GM12878 (cell line): Measurements from ENCODE around the gene NAA20. TPM values are rescaled to one million over a fixed set of nuclear protein-coding genes. Genes with fewer than 3 reads are reported as not detected.

Experiments
- ATAC-seq: fragments of 200-7000 bp; cut with Tn5 transposase; 3 replicates; pipeline ENCODE4 v1.9.1; 2020; ENCODE audit warnings: mild to moderate bottlenecking, moderate library complexity
- BruUV-seq: library from RNA; stranded (reverse); fragments of 400-500 nt; replicated peaks from 2 replicates; lab custom pipeline; 2021; lab: Mats Ljungman, UMichigan
- CTCF ChIA-PET: fragments of 300-600 bp; sonication (Branson Sonifier 250); formaldehyde crosslinking; extraction: SDS; loops from one replicate; lab custom pipeline; 2021; ENCODE audit warnings: inconsistent platforms; lab: Yijun Ruan, JAX
- POLR2A ChIA-PET: fragments of 350-600 bp; formaldehyde crosslinking; extraction: SDS; loops from one replicate; lab custom pipeline; 2021; ENCODE audit warnings: inconsistent platforms; lab: Charles Lee
- RAD21 ChIA-PET: fragments of 300-600 bp; sonication (Branson Sonifier 250); formaldehyde crosslinking; loops from one replicate; lab custom pipeline; 2023; ENCODE audit warnings: antibody characterized with exemption; ENCODE audit not compliant: unreplicated experiment; lab: Charles Lee
- SMC1A ChIA-PET: fragments of 300-600 bp; sonication (Branson Sonifier 250); formaldehyde crosslinking; loops from one replicate; lab custom pipeline; 2023; ENCODE audit not compliant: unreplicated experiment, uncharacterized antibody; lab: Charles Lee
- DNase-seq: peaks from one replicate; pipeline ENCODE4 v3.0.0-alpha.2; 2011; ENCODE audit warnings: low read depth, low spot score
- FAIRE-seq: peaks from 3 replicates; lab custom pipeline; 2011; peaks lifted over from hg19 to GRCh38; lab: Jason Lieb, UNC
- H2AFZ ChIP-seq: 2 replicates; pipeline ENCODE4 v1.6.0; 2011; ENCODE audit warnings: low read depth, low read length, control low read depth; ENCODE audit not compliant: control insufficient read depth
- H3K27ac ChIP-seq: 2 replicates; pipeline ENCODE4 v1.5.1; 2011; ENCODE audit warnings: control low read depth; ENCODE audit not compliant: control insufficient read depth, insufficient read depth
- H3K27me3 ChIP-seq, 2 experiments: replicated peaks in 1 of 2; 2 replicates each; pipeline versions ENCODE4 v1.6.0 to v1.6.1; 2011; ENCODE audit warnings: low read length in 1 of 2; ENCODE audit not compliant: control insufficient read depth in 2 of 2, insufficient read depth in 2 of 2
- H3K36me3 ChIP-seq, 2 experiments: 2 replicates each; pipeline ENCODE4 v1.5.1; 2011; ENCODE audit warnings: low read length in 1 of 2; ENCODE audit not compliant: control insufficient read depth in 2 of 2, insufficient read depth in 2 of 2
- H3K4me1 ChIP-seq: 2 replicates; pipeline ENCODE4 v1.6.1; 2011; ENCODE audit warnings: mild to moderate bottlenecking, low read length, moderate library complexity, mixed read lengths; ENCODE audit not compliant: control insufficient read depth, insufficient read depth
- H3K4me2 ChIP-seq: 2 replicates; pipeline ENCODE4 v1.6.0; 2011; ENCODE audit warnings: control low read depth; ENCODE audit not compliant: control insufficient read depth, insufficient read depth
- H3K4me3 ChIP-seq: fragments of 200-600 bp; sonication (generic); 2 replicates; pipeline ENCODE4 v1.5.1; 2016
- H3K79me2 ChIP-seq: 2 replicates; pipeline ENCODE4 v1.6.0; 2011; ENCODE audit warnings: low read length; ENCODE audit not compliant: control insufficient read depth, insufficient read depth
- H3K9ac ChIP-seq: 2 replicates; pipeline ENCODE4 v1.8.0; 2011; ENCODE audit warnings: low read length, control low read depth, mixed read lengths; ENCODE audit not compliant: control insufficient read depth, insufficient read depth
- H3K9me3 ChIP-seq: replicated peaks from 3 replicates; pipeline ENCODE4 v1.5.1; 2011; ENCODE audit warnings: mild to moderate bottlenecking, low read length; ENCODE audit not compliant: control insufficient read depth, insufficient read depth
- H4K20me1 ChIP-seq: 2 replicates; pipeline ENCODE4 v1.6.0; 2011; ENCODE audit not compliant: control insufficient read depth, insufficient read depth
- ATF2 ChIP-seq: IDR thresholded peaks from 2 replicates; pipeline ENCODE4 v1.6.1; 2012; ENCODE audit warnings: low read length, inconsistent platforms
- BHLHE40 ChIP-seq, 2 experiments: fragments of 450-650 bp in 1 of 2; IDR thresholded peaks; 2 replicates each; pipeline ENCODE4 v1.6.1; 2011 to 2017; ENCODE audit warnings: low read depth in 2 of 2, borderline replicate concordance in 1 of 2, improper control_type of control experiment in 1 of 2, low read length in 1 of 2, mild to moderate bottlenecking in 1 of 2
- CBX3 ChIP-seq: fragments of 200-600 bp; sonication (generic); IDR thresholded peaks from 2 replicates; pipeline ENCODE4 v1.6.1; 2016; ENCODE audit warnings: low read depth, borderline replicate concordance
- CHD1 ChIP-seq: IDR thresholded peaks from 2 replicates; pipeline ENCODE4 v1.6.1; 2012; ENCODE audit warnings: low read depth, low read length, improper control_type of control experiment
- CREB1 ChIP-seq: IDR thresholded peaks from 2 replicates; pipeline ENCODE4 v1.6.1; 2012; ENCODE audit warnings: low read depth, mild to moderate bottlenecking, inconsistent platforms
- DPF2 ChIP-seq: fragments of 450-650 bp; IDR thresholded peaks from 2 replicates; pipeline ENCODE4 v1.6.1; 2017; ENCODE audit warnings: mild to moderate bottlenecking
- GATAD2B ChIP-seq: fragments of 450-650 bp; conservative IDR thresholded peaks from 2 replicates; pipeline ENCODE4 v1.6.1; 2017; ENCODE audit warnings: low read depth, mild to moderate bottlenecking, moderate library complexity
- JUND ChIP-seq: IDR thresholded peaks from 2 replicates; pipeline ENCODE4 v1.6.1; 2012; ENCODE audit warnings: low read depth, mild to moderate bottlenecking, low read length, improper control_type of control experiment, moderate library complexity
- NBN ChIP-seq: fragments of 450-650 bp; IDR thresholded peaks from 2 replicates; pipeline ENCODE4 v1.6.1; 2016
- NFXL1 ChIP-seq: fragments of 450-650 bp; IDR thresholded peaks from 2 replicates; pipeline ENCODE4 v1.6.1; 2017; ENCODE audit warnings: antibody characterized with exemption, mild to moderate bottlenecking, borderline replicate concordance
- NKRF ChIP-seq: fragments of 450-650 bp; conservative IDR thresholded peaks from 2 replicates; pipeline ENCODE4 v1.6.1; 2017; ENCODE audit warnings: mild to moderate bottlenecking, moderate library complexity
- RCOR1 ChIP-seq: conservative IDR thresholded peaks from 2 replicates; pipeline ENCODE4 v1.6.1; 2012; ENCODE audit warnings: low read depth, low read length, improper control_type of control experiment
- SMAD5 ChIP-seq: IDR thresholded peaks from 2 replicates; pipeline ENCODE4 v1.6.1; 2016; ENCODE audit warnings: antibody characterized with exemption, low read depth
- SP1 ChIP-seq: IDR thresholded peaks from one replicate; pipeline ENCODE4 v1.6.1; 2011; ENCODE audit warnings: low read depth, low read length
- SPI1 ChIP-seq: IDR thresholded peaks from 2 replicates; pipeline ENCODE4 v1.6.1; 2011; ENCODE audit warnings: low read depth, mild to moderate bottlenecking, low read length, moderate library complexity, borderline replicate concordance; ENCODE audit not compliant: insufficient read depth
- STAT1 ChIP-seq: fragments of 450-650 bp; conservative IDR thresholded peaks from 2 replicates; pipeline ENCODE4 v1.6.1; 2014; ENCODE audit warnings: antibody characterized with exemption, mild to moderate bottlenecking
- WRNIP1 ChIP-seq: IDR thresholded peaks from 2 replicates; pipeline ENCODE4 v1.6.1; 2011; ENCODE audit warnings: low read depth, low read length, improper control_type of control experiment, borderline replicate concordance
- ZSCAN29 ChIP-seq: fragments of 450-650 bp; IDR thresholded peaks from 2 replicates; pipeline ENCODE4 v1.6.1; 2017; ENCODE audit warnings: mild to moderate bottlenecking, moderate library complexity
- WGBS: methylation state at CpG from one replicate; pipeline ENCODE4 v1.1.6; 2016; ENCODE audit warnings: low lambda C conversion rate; ENCODE audit not compliant: insufficient replicate concordance, insufficient coverage; ENCODE audit errors: missing lambda C conversion rate; 5-methylcytosine and 5-hydroxymethylcytosine counted together
- in situ Hi-C: fragments of 300-500 bp; cut with MboI; formaldehyde crosslinking; loops from 9 replicates; pipeline ENCODE4 v1.14.3; 2018; ENCODE audit warnings: mixed read lengths
- intact Hi-C: fragments of 100-400 bp; cut with micrococcal nuclease; formaldehyde crosslinking; loops from one replicate; pipeline ENCODE4 v1.14.2; 2022; ENCODE audit not compliant: unreplicated experiment
- polyA plus RNA-seq, 11 experiments: library from polyadenylated mRNA; depleted of rRNA in 4 of 11; unstranded in 6 of 11; stranded (reverse) in 5 of 11; fragments of >200 nt; fragmentation: Nextera tagmentation in 4 of 11; fragmentation: Illumina TruSeq in 1 of 11; extraction: Ambion mirVana in 4 of 11; extraction: Trizol in 1 of 11; gene quantifications; 1 replicate in 1 of 11; 2 replicates in 10 of 11; pipeline versions ENCODE4 v1.2.1 to v1.2.3, GENCODE V29; 2011 to 2016; ENCODE audit warnings: inconsistent platforms in 2 of 11, missing spikeins in 2 of 11, low read depth in 1 of 11
- total RNA-seq, 4 experiments: library from RNA; depleted of rRNA in 3 of 4; stranded (reverse); fragments of >200 nt in 3 of 4; fragmentation: Illumina TruSeq in 1 of 4; extraction: Trizol in 1 of 4; gene quantifications; 2 replicates each; pipeline versions ENCODE4 v1.2.1 to v1.2.3, GENCODE V29; 2013 to 2021

The NAA20 gene
- total and polyA plus RNA-seq, 10 of the 15 experiments (the other 5 are each of a cell fraction or from before 2014, with no cell fraction given): 48.3 to 366 (median 89.1) TPM

- ChIA-PET RAD21 (interaction anchor here (0.7 kb wide), 1 partner anchor 222 kb away, joined by 3 read pairs; no protein-coding TSS in a partner anchor), SMC1A (no interaction called here), CTCF (interaction anchor here (1.7 to 4.3 kb wide), 2 partner anchors 9 to 11 kb away, joined by 4 to 17 read pairs; no protein-coding TSS in a partner anchor), POLR2A (interaction anchor here (0.6 kb wide), 1 partner anchor 25 kb away, joined by 3 read pairs; no protein-coding TSS in a partner anchor)
- 0 out of 2 replicates have a peak, but pooled peaks cover 5% of the 10 kb centered on the region for H3K4me1 ChIP-seq
- no TSS peak for BruUV-seq
- WGBS: 62% methylated on average over 9 of the region's 9 CpGs
- no peak overlapping the region for H3K27ac ChIP-seq
- intact Hi-C loops (loop anchor here (2.0 kb wide), 1 partner anchor 218 kb away; no protein-coding TSS in a partner anchor), in situ Hi-C loops (loop anchor here (25.0 kb wide), 2 partner anchors 1415 to 1490 kb away; partner anchors contain the start of genes DTD1 and SEC23B)
- no peak overlapping the region for H3K9ac ChIP-seq
- no peaks in the 10 kb centered on the region for H3K79me2 ChIP-seq
- H3K9me3 ChIP-seq: no peaks in the 10 kb centered on the region
- peaks cover 2 to 8% of the 10 kb centered on the region in 2 experiments; a peak in 3 of 4 replicates for H3K27me3 ChIP-seq
- H3K4me3 ChIP-seq: no peak overlapping the region
- no peak for FAIRE-seq
- no peaks in the 10 kb centered on the region for H3K36me3 ChIP-seq
- no peak for DNase-seq
- H3K4me2 ChIP-seq: no peak overlapping the region
- ATAC-seq: no peak
- no peak for TF ChIP-seq SPI1
- no peak for TF ChIP-seq JUND
- TF ChIP-seq CREB1: no peak
- no peak for TF ChIP-seq BHLHE40 (IDR thresholded peaks at IDR 0.05; ENCODE audit: borderline replicate concordance in 1 of 2, low read depth in 2 of 2, low read length in 1 of 2)
- TF ChIP-seq SMAD5: no peak
- TF ChIP-seq CHD1: no peak
- TF ChIP-seq NFXL1: no peak
- TF ChIP-seq NBN: no peak
- no peak for TF ChIP-seq NKRF
- no peak for TF ChIP-seq RCOR1
- TF ChIP-seq ZSCAN29: no peak
- TF ChIP-seq GATAD2B: no peak
- no peak for TF ChIP-seq STAT1
- no peak for TF ChIP-seq WRNIP1
- no peak for TF ChIP-seq SP1
- TF ChIP-seq ATF2: no peak
- no peak for TF ChIP-seq DPF2
- TF ChIP-seq CBX3: no peak
- no peaks in the 10 kb centered on the region for H4K20me1 ChIP-seq
- H2AFZ ChIP-seq: no peak overlapping the region
Observed at GRCh38 chr20:20002101-20002998, 14.8 kb upstream of the NAA20 start.
